Nephron (organoid): ENCODE results near the gene OCA2.

Source experiments
- H3K27ac Mint-ChIP-seq, 3 experiments: 2 replicates each; pipeline ENCODE4 v1.8.0; 2020; ENCODE audit warnings: mixed read lengths in 3 of 3, mild to moderate bottlenecking in 2 of 3, moderate library complexity in 1 of 3
- H3K27me3 Mint-ChIP-seq: 2 replicates; pipeline ENCODE4 v1.8.0; 2021; ENCODE audit warnings: low read depth, mild to moderate bottlenecking, moderate library complexity, mixed read lengths
- H3K36me3 Mint-ChIP-seq: 2 replicates; pipeline ENCODE4 v1.8.0; 2020; ENCODE audit warnings: low read depth, mixed read lengths
- H3K4me1 Mint-ChIP-seq: 2 replicates; pipeline ENCODE4 v1.8.0; 2020; ENCODE audit warnings: mixed read lengths
- H3K4me3 Mint-ChIP-seq, 3 experiments: 2 replicates each; pipeline ENCODE4 v1.8.0; 2020; ENCODE audit warnings: mild to moderate bottlenecking in 3 of 3, mixed read lengths in 3 of 3, moderate library complexity in 2 of 3
- H3K9me3 Mint-ChIP-seq: 2 replicates; pipeline ENCODE4 v1.8.0; 2020; ENCODE audit warnings: mixed read lengths
- CTCF ChIP-seq, 3 experiments: fragments of 200-600 bp; sonication (generic); IDR thresholded peaks; one replicate each; pipeline ENCODE4 v1.5.0; 2021; ENCODE audit warnings: antibody characterized with exemption in 3 of 3; ENCODE audit not compliant: unreplicated experiment in 3 of 3

Gene OCA2

GRCh38 chr15:28006116-28006905, 92.8 kb downstream of the OCA2 start:
- Mint-ChIP-seq H3K9me3 (peaks cover 13% of the 10 kb centered on the region), H3K4me3 (no peak overlapping the region), H3K36me3 (peaks cover 9% of the 10 kb centered on the region), H3K27ac (no peak overlapping the region), H3K4me1 (no peaks in the 10 kb centered on the region), H3K27me3 (no peaks in the 10 kb centered on the region)
- no peak for TF ChIP-seq CTCF (IDR thresholded peaks at IDR 0.05; ENCODE audit: unreplicated experiment in 3 of 3)

GRCh38 chr15:28005004-28005527, 94.0 kb downstream of the OCA2 start:
- no peak for TF ChIP-seq CTCF (IDR thresholded peaks at IDR 0.05; ENCODE audit: unreplicated experiment in 3 of 3)
- H3K36me3 Mint-ChIP-seq, result peaks cover 9% of the 10 kb centered on the region
- H3K4me3 Mint-ChIP-seq, result no peak overlapping the region
- H3K27ac Mint-ChIP-seq, result no peak overlapping the region
- peaks cover 12% of the 10 kb centered on the region for H3K9me3 Mint-ChIP-seq
- no peaks in the 10 kb centered on the region for H3K27me3 Mint-ChIP-seq
- H3K4me1 Mint-ChIP-seq, result no peaks in the 10 kb centered on the region

GRCh38 chr15:28004143-28005003, 94.7 kb downstream of the OCA2 start:
- peaks cover 8% of the 10 kb centered on the region for H3K9me3 Mint-ChIP-seq
- H3K4me3 Mint-ChIP-seq, result no peak overlapping the region
- peaks cover 3% of the 10 kb centered on the region for H3K36me3 Mint-ChIP-seq
- H3K27ac Mint-ChIP-seq, result no peak overlapping the region
- no peak for TF ChIP-seq CTCF (IDR thresholded peaks at IDR 0.05; ENCODE audit: unreplicated experiment in 3 of 3)
- H3K4me1 Mint-ChIP-seq, result no peaks in the 10 kb centered on the region
- H3K27me3 Mint-ChIP-seq, result no peaks in the 10 kb centered on the region

- Mint-ChIP-seq H3K36me3 (no peaks in the 10 kb centered on the region), H3K4me1 (no peaks in the 10 kb centered on the region), H3K27ac (no peak overlapping the region), H3K27me3 (no peaks in the 10 kb centered on the region), H3K9me3 (peaks cover 6% of the 10 kb centered on the region), H3K4me3 (no peak overlapping the region)
- no peak for TF ChIP-seq CTCF (IDR thresholded peaks at IDR 0.05; ENCODE audit: unreplicated experiment in 3 of 3)
These were observed 95.6 kb downstream of the OCA2 start for GRCh38 chr15:28003302-28004037.

- H3K4me1 Mint-ChIP-seq, result no peaks in the 10 kb centered on the region
- no peak overlapping the region for H3K27ac Mint-ChIP-seq
- H3K36me3 Mint-ChIP-seq, result no peaks in the 10 kb centered on the region
- no peak for TF ChIP-seq CTCF (IDR thresholded peaks at IDR 0.05; ENCODE audit: unreplicated experiment in 3 of 3)
- H3K27me3 Mint-ChIP-seq, result no peaks in the 10 kb centered on the region
- no peak overlapping the region for H3K4me3 Mint-ChIP-seq
- peaks cover 3% of the 10 kb centered on the region for H3K9me3 Mint-ChIP-seq
These were observed 96.2 kb downstream of the OCA2 start for GRCh38 chr15:28002867-28003266.
